Bronchial epithelial cell (primary cell): ENCODE measurements around the gene SLC43A3. TPM values are rescaled to one million over a fixed set of nuclear protein-coding genes. Genes with fewer than 3 reads are reported as not detected.

ENCODE experiments used
- DNase-seq: peaks from one replicate; pipeline ENCODE4 v3.0.0-alpha.2; 2010; ENCODE audit warnings: low read depth
- FAIRE-seq: peaks from 2 replicates; lab custom pipeline; 2011; peaks lifted over from hg19 to GRCh38; lab: Jason Lieb, UNC
- H3K27me3 ChIP-seq: 2 replicates; pipeline ENCODE4 v1.5.1; 2011; ENCODE audit warnings: low read length; ENCODE audit not compliant: control insufficient read depth, insufficient read depth
- H3K36me3 ChIP-seq: 2 replicates; pipeline ENCODE4 v1.5.1; 2011; ENCODE audit warnings: low read length; ENCODE audit not compliant: control insufficient read depth, insufficient read depth
- H3K4me3 ChIP-seq: 2 replicates; pipeline ENCODE4 v1.5.1; 2011; ENCODE audit warnings: mild to moderate bottlenecking, low read depth, low read length, control low read depth
- CTCF ChIP-seq: IDR thresholded peaks from 2 replicates; pipeline ENCODE4 v1.5.1; 2011; ENCODE audit warnings: mild to moderate bottlenecking, moderate library complexity, low read length, control low read depth, inconsistent platforms; ENCODE audit not compliant: insufficient read depth, severe bottlenecking
- total RNA-seq: library from RNA; depleted of rRNA; stranded (reverse); fragments of >200 nt; gene quantifications from 2 replicates; pipeline ENCODE4 v1.2.1, GENCODE V29; 2014

SLC43A3 gene
- total RNA-seq, 1 donor from 2014 or later: 1.8 TPM

- no peak overlapping the region for H3K4me3 ChIP-seq
- FAIRE-seq: no peak
Measured at GRCh38 chr11:57436031-57436430, 9.1 kb upstream of the SLC43A3 start.

GRCh38 chr11:57434640-57435546, 8.0 kb upstream of the SLC43A3 start:
- Histone ChIP-seq H3K4me3 (no peak overlapping the region), H3K27me3 (no peaks in the 10 kb centered on the region), H3K36me3 (no peaks in the 10 kb centered on the region)
- DNase-seq (peak; percentile 97), FAIRE-seq (peak; percentile 99)
- TF ChIP-seq CTCF: no peak

More at GRCh38 chr11:57436031-57436430, 9.1 kb upstream of the SLC43A3 start:
- H3K27me3 ChIP-seq: no peaks in the 10 kb centered on the region
- no peak for TF ChIP-seq CTCF
- DNase-seq: no peak
- no peaks in the 10 kb centered on the region for H3K36me3 ChIP-seq

- peak; percentile 57 for DNase-seq
- no peak overlapping the region for H3K4me3 ChIP-seq
- H3K36me3 ChIP-seq: no peaks in the 10 kb centered on the region
- H3K27me3 ChIP-seq: peaks cover 4% of the 10 kb centered on the region
- no peak for TF ChIP-seq CTCF
- no peak for FAIRE-seq
Measured at GRCh38 chr11:57432714-57433163, 5.8 kb upstream of the SLC43A3 start.

GRCh38 chr11:57432149-57432561, 5.2 kb upstream of the SLC43A3 start:
- Histone ChIP-seq H3K4me3 (no peak overlapping the region), H3K27me3 (peaks cover 4% of the 10 kb centered on the region), H3K36me3 (no peaks in the 10 kb centered on the region)
- DNase-seq (no peak), FAIRE-seq (no peak)
- no peak for TF ChIP-seq CTCF

GRCh38 chr11:57430952-57431351, 4.0 kb upstream of the SLC43A3 start:
- no peak for TF ChIP-seq CTCF
- FAIRE-seq: no peak
- H3K27me3 ChIP-seq: peaks cover 4% of the 10 kb centered on the region
- H3K36me3 ChIP-seq: no peaks in the 10 kb centered on the region
- DNase-seq: no peak
- H3K4me3 ChIP-seq: no peak overlapping the region
